ENCODE results near the gene PRSS33.

Gene PRSS33

DNA sequence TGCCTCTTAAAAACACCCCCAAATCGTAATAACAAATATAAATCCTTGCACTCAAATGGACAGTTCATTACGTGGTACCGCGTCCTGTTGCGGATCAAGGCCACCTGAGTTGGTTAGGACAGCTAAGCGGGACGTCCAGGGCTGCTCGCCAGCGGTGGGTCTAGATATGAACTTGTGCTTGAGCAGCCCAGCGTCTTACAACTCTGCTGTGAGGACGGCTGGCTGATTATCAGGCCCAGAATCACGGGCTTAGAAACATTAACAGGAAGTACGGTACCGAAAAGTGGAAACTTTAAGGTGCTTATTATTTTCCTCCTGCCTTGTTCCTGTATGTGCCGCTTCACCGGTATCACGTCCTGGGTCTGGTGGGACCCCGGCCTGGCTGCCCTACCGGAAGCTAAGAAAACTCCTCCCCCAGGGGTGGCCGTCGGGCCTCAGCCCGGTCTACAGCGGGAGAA, 35.8 kb downstream of the PRSS33 start:
- Histone ChIP-seq H3K36me3 (ENCODE audit: control insufficient read depth in 2 of 2, insufficient read depth in 2 of 2, low read length in 2 of 2) (peaks cover 3% of the 10 kb centered on the region in 2 donors), H3K4me1 (ENCODE audit: control insufficient read depth in 2 of 2, insufficient read depth in 2 of 2, low read length in 2 of 2) (peaks cover 19 to 25% of the 10 kb centered on the region in 2 donors), H3K4me3 (ENCODE audit: low read length in 2 of 2) (peak overlapping the region; percentile 95 to 98), H3K27ac (ENCODE audit: low read depth in 2 of 2, low read length in 2 of 2) (peak overlapping the region; percentile 99 to 100), H3K27me3 (ENCODE audit: control insufficient read depth in 2 of 2, insufficient read depth in 2 of 2, low read length in 2 of 2) (no peaks in the 10 kb centered on the region), H3K9ac (ENCODE audit: low read depth in 1 of 2, low read length in 2 of 2) (peak overlapping the region; percentile 92 to 98), H3K9me3 (ENCODE audit: control insufficient read depth in 2 of 2, low read length in 2 of 2) (no peaks in the 10 kb centered on the region)

DNA sequence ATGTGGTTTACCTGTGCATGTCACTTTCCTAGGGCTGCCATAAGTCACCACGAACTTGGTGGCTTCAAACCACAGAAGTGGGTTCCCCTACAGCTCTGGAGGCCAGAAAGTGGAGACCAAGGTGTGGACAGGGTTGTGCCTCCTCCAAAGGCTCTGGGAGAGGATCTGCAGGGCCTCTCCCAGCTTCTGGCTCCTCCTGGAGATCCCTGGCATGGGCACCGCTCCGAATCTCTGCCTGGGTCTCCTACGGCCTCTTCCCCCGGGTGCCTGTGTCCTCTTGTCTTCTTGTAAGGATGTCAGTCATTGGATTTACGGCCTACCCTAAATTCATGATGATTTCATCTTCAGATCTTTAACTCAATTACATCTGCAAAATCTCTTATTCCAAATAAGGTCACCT, 37.4 kb downstream of the PRSS33 start:
- Histone ChIP-seq H3K4me3 (ENCODE audit: low read length in 2 of 2) (no peak overlapping the region), H3K9ac (ENCODE audit: low read depth in 1 of 2, low read length in 2 of 2) (no peak overlapping the region), H3K27ac (ENCODE audit: low read depth in 2 of 2, low read length in 2 of 2) (no peak overlapping the region), H3K9me3 (ENCODE audit: control insufficient read depth in 2 of 2, low read length in 2 of 2) (no peaks in the 10 kb centered on the region), H3K4me1 (ENCODE audit: control insufficient read depth in 2 of 2, insufficient read depth in 2 of 2, low read length in 2 of 2) (peaks cover 13 to 14% of the 10 kb centered on the region in 2 donors), H3K36me3 (ENCODE audit: control insufficient read depth in 2 of 2, insufficient read depth in 2 of 2, low read length in 2 of 2) (no peaks in the 10 kb centered on the region), H3K27me3 (ENCODE audit: control insufficient read depth in 2 of 2, insufficient read depth in 2 of 2, low read length in 2 of 2) (no peaks in the 10 kb centered on the region)

DNA sequence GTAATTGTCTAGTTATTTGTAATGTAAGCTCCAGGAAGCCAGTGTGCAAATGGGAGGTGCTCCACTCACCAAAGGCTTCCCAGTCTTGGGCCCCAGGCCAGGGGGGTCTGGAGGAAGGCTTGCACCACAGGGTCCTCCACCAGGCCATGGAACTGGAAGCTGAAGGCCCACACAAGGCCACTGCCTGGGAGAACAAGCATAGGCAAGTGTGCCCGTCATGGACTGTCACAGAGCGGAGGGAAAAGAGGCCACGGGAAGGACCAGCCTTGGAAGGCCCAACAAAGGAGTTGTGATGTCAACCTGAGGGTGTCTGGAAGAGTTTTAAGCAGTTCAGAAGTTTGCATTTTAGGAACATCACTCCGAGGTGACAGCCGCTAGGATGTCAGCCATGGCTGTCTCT, 37.9 kb downstream of the PRSS33 start:
- no peaks in the 10 kb centered on the region for H3K9me3 ChIP-seq (ENCODE audit: control insufficient read depth in 2 of 2, low read length in 2 of 2)
- peaks cover 8 to 9% of the 10 kb centered on the region in 2 donors for H3K4me1 ChIP-seq (ENCODE audit: control insufficient read depth in 2 of 2, insufficient read depth in 2 of 2, low read length in 2 of 2)
- H3K4me3 ChIP-seq (ENCODE audit: low read length in 2 of 2): no peak overlapping the region
- no peak overlapping the region for H3K9ac ChIP-seq (ENCODE audit: low read depth in 1 of 2, low read length in 2 of 2)
- no peaks in the 10 kb centered on the region for H3K36me3 ChIP-seq (ENCODE audit: control insufficient read depth in 2 of 2, insufficient read depth in 2 of 2, low read length in 2 of 2)
- H3K27me3 ChIP-seq (ENCODE audit: control insufficient read depth in 2 of 2, insufficient read depth in 2 of 2, low read length in 2 of 2): no peaks in the 10 kb centered on the region
- H3K27ac ChIP-seq (ENCODE audit: low read depth in 2 of 2, low read length in 2 of 2): no peak overlapping the region

DNA sequence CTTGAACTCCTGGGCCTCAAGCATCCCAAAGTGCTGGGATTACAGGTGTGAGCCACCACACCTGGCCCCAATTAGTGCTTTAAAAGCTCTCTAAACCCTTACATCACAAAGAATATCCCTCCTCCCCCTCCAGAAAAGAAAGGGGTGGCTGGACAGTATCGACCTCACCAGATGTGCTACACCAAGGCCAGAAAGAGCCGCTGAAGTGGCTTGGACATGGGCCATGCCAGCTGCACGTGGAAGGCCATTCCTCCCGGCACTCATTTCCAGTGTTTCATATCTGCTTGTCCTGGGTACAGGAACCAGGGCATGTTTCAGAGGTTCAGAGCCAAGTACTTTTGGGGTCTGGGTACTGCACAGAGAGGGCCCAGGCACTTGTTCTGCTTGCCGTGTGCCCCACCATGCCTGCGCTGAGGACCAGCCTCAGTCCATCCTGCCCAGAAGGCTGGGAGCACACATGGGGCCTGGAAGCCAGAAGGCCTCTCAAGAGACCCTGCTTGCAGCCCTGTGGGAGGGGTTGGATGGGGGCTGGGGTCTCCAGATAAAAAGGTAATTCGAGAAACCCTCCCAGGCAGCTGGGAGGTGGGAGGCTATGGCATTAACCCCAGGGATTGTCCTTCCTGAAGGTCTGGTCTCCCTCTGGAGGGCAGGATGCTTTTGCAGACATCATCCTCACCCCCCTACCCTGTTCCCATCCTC, 38.5 kb downstream of the PRSS33 start:
- peaks cover 4 to 7% of the 10 kb centered on the region in 2 donors for H3K4me1 ChIP-seq (ENCODE audit: control insufficient read depth in 2 of 2, insufficient read depth in 2 of 2, low read length in 2 of 2)
- H3K9ac ChIP-seq (ENCODE audit: low read depth in 1 of 2, low read length in 2 of 2): no peak overlapping the region
- H3K36me3 ChIP-seq (ENCODE audit: control insufficient read depth in 2 of 2, insufficient read depth in 2 of 2, low read length in 2 of 2): no peaks in the 10 kb centered on the region
- H3K4me3 ChIP-seq (ENCODE audit: low read length in 2 of 2): no peak overlapping the region
- no peak overlapping the region for H3K27ac ChIP-seq (ENCODE audit: low read depth in 2 of 2, low read length in 2 of 2)
- no peaks in the 10 kb centered on the region for H3K9me3 ChIP-seq (ENCODE audit: control insufficient read depth in 2 of 2, low read length in 2 of 2)
- no peaks in the 10 kb centered on the region for H3K27me3 ChIP-seq (ENCODE audit: control insufficient read depth in 2 of 2, insufficient read depth in 2 of 2, low read length in 2 of 2)

DNA sequence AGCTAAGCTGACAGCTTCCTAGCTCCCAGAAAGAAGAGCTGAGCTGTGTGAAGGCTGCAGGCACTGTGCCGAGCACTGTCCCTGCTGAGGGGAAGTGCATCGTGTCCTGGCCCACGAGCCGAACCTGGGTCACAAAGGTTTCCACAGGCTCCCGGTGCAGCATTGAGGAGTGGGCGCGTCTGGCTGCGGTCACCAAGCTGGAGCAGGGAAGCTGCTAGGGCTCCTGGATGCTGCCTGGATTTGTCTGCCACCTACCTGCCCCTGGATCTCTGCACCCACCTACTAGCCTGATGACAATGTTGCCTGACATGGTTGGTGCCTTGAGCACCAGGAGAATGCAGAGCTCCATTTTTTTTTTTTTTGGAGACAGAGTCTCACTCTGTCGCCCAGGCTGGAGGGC, 41.4 kb downstream of the PRSS33 start:
- H3K36me3 ChIP-seq (ENCODE audit: control insufficient read depth in 2 of 2, insufficient read depth in 2 of 2, low read length in 2 of 2): no peaks in the 10 kb centered on the region
- no peak overlapping the region for H3K27ac ChIP-seq (ENCODE audit: low read depth in 2 of 2, low read length in 2 of 2)
- H3K4me1 ChIP-seq (ENCODE audit: control insufficient read depth in 2 of 2, insufficient read depth in 2 of 2, low read length in 2 of 2): no peaks in the 10 kb centered on the region
- no peak overlapping the region for H3K9ac ChIP-seq (ENCODE audit: low read depth in 1 of 2, low read length in 2 of 2)
- H3K9me3 ChIP-seq (ENCODE audit: control insufficient read depth in 2 of 2, low read length in 2 of 2): no peaks in the 10 kb centered on the region
- H3K27me3 ChIP-seq (ENCODE audit: control insufficient read depth in 2 of 2, insufficient read depth in 2 of 2, low read length in 2 of 2): no peaks in the 10 kb centered on the region
- no peak overlapping the region for H3K4me3 ChIP-seq (ENCODE audit: low read length in 2 of 2)

DNA sequence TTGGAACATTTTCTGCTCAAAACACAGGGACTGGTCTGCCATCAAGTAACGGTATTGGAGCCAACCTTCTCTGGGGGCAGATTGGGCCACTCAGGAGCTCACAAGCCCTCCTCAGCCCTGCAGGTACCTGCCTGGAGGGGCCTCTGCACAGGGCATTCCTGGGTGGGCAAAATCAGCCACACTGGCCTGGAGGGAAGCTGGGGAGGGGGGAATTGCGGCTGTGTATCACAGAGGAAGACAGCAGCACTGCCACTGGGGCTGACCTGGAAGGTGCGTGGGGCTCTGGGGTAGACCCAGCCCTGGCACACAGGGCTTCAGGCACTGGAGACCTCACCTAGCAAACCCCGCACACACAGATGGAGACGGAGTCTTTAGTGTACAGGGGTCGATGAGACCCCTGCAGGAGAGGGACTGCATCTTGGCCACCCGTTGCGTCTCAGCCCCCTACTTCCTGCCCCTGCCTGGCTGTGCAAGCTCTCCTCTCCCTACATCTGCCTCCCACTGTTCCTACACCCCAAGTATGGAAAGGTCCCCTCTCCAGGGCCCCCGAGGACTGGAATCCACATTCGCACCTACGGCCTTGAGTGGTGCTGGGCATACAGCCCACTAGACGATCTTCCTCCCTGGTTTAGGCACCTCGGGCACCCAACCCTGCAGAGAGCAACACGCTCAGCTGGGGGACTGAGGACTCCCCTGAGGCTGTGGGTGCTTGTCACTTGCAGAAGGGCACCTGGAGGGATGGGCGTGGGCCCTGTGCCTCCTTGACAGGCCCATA, 42.1 kb downstream of the PRSS33 start:
- Histone ChIP-seq H3K36me3 (ENCODE audit: control insufficient read depth in 2 of 2, insufficient read depth in 2 of 2, low read length in 2 of 2) (no peaks in the 10 kb centered on the region), H3K4me1 (ENCODE audit: control insufficient read depth in 2 of 2, insufficient read depth in 2 of 2, low read length in 2 of 2) (no peaks in the 10 kb centered on the region), H3K9me3 (ENCODE audit: control insufficient read depth in 2 of 2, low read length in 2 of 2) (no peaks in the 10 kb centered on the region), H3K9ac (ENCODE audit: low read depth in 1 of 2, low read length in 2 of 2) (no peak overlapping the region), H3K27me3 (ENCODE audit: control insufficient read depth in 2 of 2, insufficient read depth in 2 of 2, low read length in 2 of 2) (no peaks in the 10 kb centered on the region), H3K27ac (ENCODE audit: low read depth in 2 of 2, low read length in 2 of 2) (no peak overlapping the region), H3K4me3 (ENCODE audit: low read length in 2 of 2) (no peak overlapping the region)

DNA sequence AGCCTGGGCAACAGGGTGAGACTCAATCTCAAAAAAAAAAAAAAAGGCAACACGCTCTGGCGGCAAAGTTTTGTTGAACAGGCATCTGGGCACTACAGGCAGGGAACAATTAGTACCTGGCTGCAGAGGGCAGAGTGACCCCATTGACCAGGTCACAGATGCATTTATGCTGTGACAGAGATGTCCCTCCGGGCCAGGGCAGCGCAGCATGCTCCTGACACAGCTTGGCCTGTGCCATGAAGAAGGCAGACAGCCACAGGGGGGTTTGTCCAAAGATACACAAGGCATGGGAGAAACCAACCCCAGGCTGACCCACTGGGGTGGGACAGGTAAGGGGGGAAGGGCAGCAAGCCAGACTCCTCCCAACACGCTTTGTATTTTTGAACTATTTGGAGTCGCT, 42.6 kb downstream of the PRSS33 start:
- no peak overlapping the region for H3K4me3 ChIP-seq (ENCODE audit: low read length in 2 of 2)
- no peaks in the 10 kb centered on the region for H3K27me3 ChIP-seq (ENCODE audit: control insufficient read depth in 2 of 2, insufficient read depth in 2 of 2, low read length in 2 of 2)
- H3K36me3 ChIP-seq (ENCODE audit: control insufficient read depth in 2 of 2, insufficient read depth in 2 of 2, low read length in 2 of 2): no peaks in the 10 kb centered on the region
- H3K9ac ChIP-seq (ENCODE audit: low read depth in 1 of 2, low read length in 2 of 2): no peak overlapping the region
- no peak overlapping the region for H3K27ac ChIP-seq (ENCODE audit: low read depth in 2 of 2, low read length in 2 of 2)
- no peaks in the 10 kb centered on the region for H3K4me1 ChIP-seq (ENCODE audit: control insufficient read depth in 2 of 2, insufficient read depth in 2 of 2, low read length in 2 of 2)
- H3K9me3 ChIP-seq (ENCODE audit: control insufficient read depth in 2 of 2, low read length in 2 of 2): no peaks in the 10 kb centered on the region

DNA sequence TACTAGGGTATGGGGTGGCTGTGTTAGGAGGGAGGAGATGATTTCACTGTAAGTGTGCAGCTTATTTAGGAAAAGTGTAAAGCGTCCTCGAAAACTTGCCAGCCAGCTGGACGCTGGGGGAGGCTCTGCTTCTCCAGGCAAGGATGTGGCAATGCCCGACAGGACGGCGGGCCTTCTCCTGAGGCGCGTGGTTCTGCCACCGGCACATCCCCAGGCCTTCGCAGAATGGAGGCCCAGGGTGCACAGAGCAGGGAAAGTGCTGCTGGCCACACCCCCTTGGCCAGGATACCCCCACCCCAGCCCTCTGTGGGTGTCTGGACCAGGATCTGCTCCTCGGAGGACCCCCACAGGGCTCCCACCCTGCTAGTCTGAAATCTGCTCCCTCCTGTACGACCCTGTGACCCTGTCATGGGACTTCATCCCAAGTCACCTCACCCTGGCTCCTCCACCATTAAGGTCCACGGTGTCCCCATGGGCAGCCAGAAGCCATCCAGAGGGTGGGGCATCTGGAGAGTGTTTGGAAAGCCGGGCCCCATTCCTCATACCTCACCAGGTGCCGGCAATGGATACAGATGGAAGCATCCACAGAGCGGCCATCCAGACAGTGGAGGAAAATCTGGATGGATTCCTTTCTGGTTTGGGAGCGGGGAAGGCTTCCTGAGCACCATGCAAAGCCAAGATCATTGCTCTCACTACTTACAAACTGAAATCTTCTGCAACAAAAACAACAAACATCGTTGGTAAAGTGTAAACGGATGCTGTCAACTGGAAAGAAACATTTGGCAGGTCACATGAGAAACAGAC, 44.2 kb downstream of the PRSS33 start:
- Histone ChIP-seq H3K36me3 (ENCODE audit: control insufficient read depth in 2 of 2, insufficient read depth in 2 of 2, low read length in 2 of 2) (no peaks in the 10 kb centered on the region), H3K27ac (ENCODE audit: low read depth in 2 of 2, low read length in 2 of 2) (no peak overlapping the region), H3K9me3 (ENCODE audit: control insufficient read depth in 2 of 2, low read length in 2 of 2) (no peaks in the 10 kb centered on the region), H3K4me1 (ENCODE audit: control insufficient read depth in 2 of 2, insufficient read depth in 2 of 2, low read length in 2 of 2) (no peaks in the 10 kb centered on the region), H3K27me3 (ENCODE audit: control insufficient read depth in 2 of 2, insufficient read depth in 2 of 2, low read length in 2 of 2) (no peaks in the 10 kb centered on the region), H3K4me3 (ENCODE audit: low read length in 2 of 2) (no peak overlapping the region), H3K9ac (ENCODE audit: low read depth in 1 of 2, low read length in 2 of 2) (no peak overlapping the region)

DNA sequence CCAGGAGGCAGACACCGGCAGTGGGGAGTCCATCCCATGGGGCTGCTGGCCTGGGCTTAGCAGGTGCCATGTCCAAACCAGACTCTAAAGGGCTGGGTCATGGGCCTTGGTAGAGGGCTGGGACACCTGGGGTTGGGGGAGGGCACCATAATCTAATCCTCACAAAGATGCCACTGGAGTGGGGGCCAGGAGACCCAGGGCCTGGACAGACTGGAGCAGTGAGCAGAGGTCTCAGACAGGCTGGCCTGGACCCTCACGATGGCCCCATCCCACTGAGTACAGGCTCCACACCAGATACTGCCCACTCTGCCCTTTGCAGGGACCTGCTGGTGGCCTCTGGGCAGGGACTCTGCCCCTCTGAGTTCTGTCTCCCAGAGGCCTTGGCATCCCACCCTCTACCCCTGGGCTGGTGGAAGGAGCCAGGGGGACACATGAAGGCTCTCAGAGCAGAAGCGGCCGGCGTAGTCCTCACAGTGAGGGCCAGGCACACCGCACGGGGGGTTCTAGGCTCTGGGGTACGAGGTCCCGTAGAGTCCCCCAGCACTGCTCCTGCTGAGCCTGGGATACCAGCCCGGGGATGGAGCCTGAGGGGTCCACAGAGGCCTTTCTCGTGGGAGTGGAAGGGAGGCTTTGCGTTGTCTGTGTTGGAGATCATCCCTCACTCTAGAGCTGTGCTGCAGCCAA, 44.9 kb downstream of the PRSS33 start:
- H3K9me3 ChIP-seq (ENCODE audit: control insufficient read depth in 2 of 2, low read length in 2 of 2): no peaks in the 10 kb centered on the region
- H3K27ac ChIP-seq (ENCODE audit: low read depth in 2 of 2, low read length in 2 of 2): no peak overlapping the region
- H3K27me3 ChIP-seq (ENCODE audit: control insufficient read depth in 2 of 2, insufficient read depth in 2 of 2, low read length in 2 of 2): no peaks in the 10 kb centered on the region
- H3K4me3 ChIP-seq (ENCODE audit: low read length in 2 of 2): no peak overlapping the region
- H3K36me3 ChIP-seq (ENCODE audit: control insufficient read depth in 2 of 2, insufficient read depth in 2 of 2, low read length in 2 of 2): no peaks in the 10 kb centered on the region
- no peak overlapping the region for H3K9ac ChIP-seq (ENCODE audit: low read depth in 1 of 2, low read length in 2 of 2)
- no peaks in the 10 kb centered on the region for H3K4me1 ChIP-seq (ENCODE audit: control insufficient read depth in 2 of 2, insufficient read depth in 2 of 2, low read length in 2 of 2)

Data from mucosa of rectum (tissue), 2 donors.